ENCODE data around the gene NMUR2. TPM values are rescaled to one million over a fixed set of nuclear protein-coding genes. Genes with fewer than 3 reads are reported as not detected.

The NMUR2 gene
- total and polyA plus RNA-seq, 2 experiments from 2014 or later, result not detected

DNA sequence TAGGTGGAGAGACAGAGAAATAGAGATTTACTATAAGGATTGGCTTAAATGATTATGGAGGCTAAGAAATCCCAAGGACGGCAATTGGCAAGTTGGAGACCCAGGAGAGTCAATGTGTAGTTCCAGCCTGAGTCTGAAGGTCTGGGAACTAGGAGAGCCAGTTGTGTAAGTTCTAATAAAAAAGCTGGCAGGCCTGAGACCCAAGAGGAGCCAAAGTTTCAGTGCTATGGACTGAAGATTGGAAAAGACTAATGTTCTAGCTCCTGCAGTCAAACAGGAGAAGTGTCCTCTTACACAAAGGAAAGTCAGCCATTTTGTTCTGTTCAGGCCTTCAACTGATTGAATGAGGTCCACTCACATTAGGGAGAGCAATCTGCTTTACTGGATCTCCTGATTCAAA, 50.0 kb downstream of the NMUR2 start:
- Mint-ChIP-seq H3K36me3 (ENCODE audit: low read depth) (no peaks in the 10 kb centered on the region), H3K4me1 (no peaks in the 10 kb centered on the region), H3K27ac (no peak overlapping the region), H3K9me3 (no peaks in the 10 kb centered on the region), H3K4me3 (no peak overlapping the region), H3K27me3 (ENCODE audit: insufficient read depth, low read depth, poor library complexity) (no peaks in the 10 kb centered on the region)
- Histone ChIP-seq H3K4me3 (no peak overlapping the region), H3K79me2 (replicated peaks; ENCODE audit: insufficient read depth) (no peaks in the 10 kb centered on the region), H3K9me2 (ENCODE audit: insufficient read depth) (no peaks in the 10 kb centered on the region), H3K27me3 (ENCODE audit: insufficient read depth) (no peaks in the 10 kb centered on the region), H3K4me2 (no peak overlapping the region), H3K27ac (ENCODE audit: low read depth) (no peak overlapping the region), H3K4me1 (ENCODE audit: insufficient read depth) (no peaks in the 10 kb centered on the region), H4K20me1 (replicated peaks; ENCODE audit: insufficient read depth) (no peaks in the 10 kb centered on the region), H2AFZ (peak overlapping the region; percentile 40; the same call in 1 of the 2 replicates), H3F3A (replicated peaks; ENCODE audit: low read depth) (no peaks in the 10 kb centered on the region), H3K36me3 (ENCODE audit: insufficient read depth) (no peaks in the 10 kb centered on the region)
- TF ChIP-seq POLR2AphosphoS5 (IDR thresholded peaks at IDR 0.05; ENCODE audit: low read depth) (no peak), EZH2phosphoT487 (IDR thresholded peaks at IDR 0.05; ENCODE audit: unreplicated experiment) (no peak), EZH2 (IDR thresholded peaks at IDR 0.05; ENCODE audit: low read depth, unreplicated experiment) (no peak), ZNF331 (CRISPR knock-in tag; IDR thresholded peaks at IDR 0.05; ENCODE audit: low read depth) (no peak), JUNB (IDR thresholded peaks at IDR 0.05; ENCODE audit: unreplicated experiment) (no peak), ZNF114 (CRISPR knock-in tag; IDR thresholded peaks at IDR 0.05) (no peak), STAT1 (IDR thresholded peaks at IDR 0.05; ENCODE audit: unreplicated experiment) (no peak), CREB1 (CRISPR knock-in tag; IDR thresholded peaks at IDR 0.05; ENCODE audit: low read depth) (no peak), NANOG (IDR thresholded peaks at IDR 0.05; ENCODE audit: borderline replicate concordance) (no peak)
- TF ChIP-seq, protein P1, sequence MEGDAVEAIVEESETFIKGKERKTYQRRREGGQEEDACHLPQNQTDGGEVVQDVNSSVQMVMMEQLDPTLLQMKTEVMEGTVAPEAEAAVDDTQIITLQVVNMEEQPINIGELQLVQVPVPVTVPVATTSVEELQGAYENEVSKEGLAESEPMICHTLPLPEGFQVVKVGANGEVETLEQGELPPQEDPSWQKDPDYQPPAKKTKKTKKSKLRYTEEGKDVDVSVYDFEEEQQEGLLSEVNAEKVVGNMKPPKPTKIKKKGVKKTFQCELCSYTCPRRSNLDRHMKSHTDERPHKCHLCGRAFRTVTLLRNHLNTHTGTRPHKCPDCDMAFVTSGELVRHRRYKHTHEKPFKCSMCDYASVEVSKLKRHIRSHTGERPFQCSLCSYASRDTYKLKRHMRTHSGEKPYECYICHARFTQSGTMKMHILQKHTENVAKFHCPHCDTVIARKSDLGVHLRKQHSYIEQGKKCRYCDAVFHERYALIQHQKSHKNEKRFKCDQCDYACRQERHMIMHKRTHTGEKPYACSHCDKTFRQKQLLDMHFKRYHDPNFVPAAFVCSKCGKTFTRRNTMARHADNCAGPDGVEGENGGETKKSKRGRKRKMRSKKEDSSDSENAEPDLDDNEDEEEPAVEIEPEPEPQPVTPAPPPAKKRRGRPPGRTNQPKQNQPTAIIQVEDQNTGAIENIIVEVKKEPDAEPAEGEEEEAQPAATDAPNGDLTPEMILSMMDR (conservative IDR thresholded peaks at IDR 0.05; ENCODE audit: low read depth in 2 of 2), result no peak
- TF ChIP-seq, protein P2, sequence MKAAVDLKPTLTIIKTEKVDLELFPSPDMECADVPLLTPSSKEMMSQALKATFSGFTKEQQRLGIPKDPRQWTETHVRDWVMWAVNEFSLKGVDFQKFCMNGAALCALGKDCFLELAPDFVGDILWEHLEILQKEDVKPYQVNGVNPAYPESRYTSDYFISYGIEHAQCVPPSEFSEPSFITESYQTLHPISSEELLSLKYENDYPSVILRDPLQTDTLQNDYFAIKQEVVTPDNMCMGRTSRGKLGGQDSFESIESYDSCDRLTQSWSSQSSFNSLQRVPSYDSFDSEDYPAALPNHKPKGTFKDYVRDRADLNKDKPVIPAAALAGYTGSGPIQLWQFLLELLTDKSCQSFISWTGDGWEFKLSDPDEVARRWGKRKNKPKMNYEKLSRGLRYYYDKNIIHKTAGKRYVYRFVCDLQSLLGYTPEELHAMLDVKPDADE (IDR thresholded peaks at IDR 0.05), result no peak
- TF ChIP-seq, protein P3, sequence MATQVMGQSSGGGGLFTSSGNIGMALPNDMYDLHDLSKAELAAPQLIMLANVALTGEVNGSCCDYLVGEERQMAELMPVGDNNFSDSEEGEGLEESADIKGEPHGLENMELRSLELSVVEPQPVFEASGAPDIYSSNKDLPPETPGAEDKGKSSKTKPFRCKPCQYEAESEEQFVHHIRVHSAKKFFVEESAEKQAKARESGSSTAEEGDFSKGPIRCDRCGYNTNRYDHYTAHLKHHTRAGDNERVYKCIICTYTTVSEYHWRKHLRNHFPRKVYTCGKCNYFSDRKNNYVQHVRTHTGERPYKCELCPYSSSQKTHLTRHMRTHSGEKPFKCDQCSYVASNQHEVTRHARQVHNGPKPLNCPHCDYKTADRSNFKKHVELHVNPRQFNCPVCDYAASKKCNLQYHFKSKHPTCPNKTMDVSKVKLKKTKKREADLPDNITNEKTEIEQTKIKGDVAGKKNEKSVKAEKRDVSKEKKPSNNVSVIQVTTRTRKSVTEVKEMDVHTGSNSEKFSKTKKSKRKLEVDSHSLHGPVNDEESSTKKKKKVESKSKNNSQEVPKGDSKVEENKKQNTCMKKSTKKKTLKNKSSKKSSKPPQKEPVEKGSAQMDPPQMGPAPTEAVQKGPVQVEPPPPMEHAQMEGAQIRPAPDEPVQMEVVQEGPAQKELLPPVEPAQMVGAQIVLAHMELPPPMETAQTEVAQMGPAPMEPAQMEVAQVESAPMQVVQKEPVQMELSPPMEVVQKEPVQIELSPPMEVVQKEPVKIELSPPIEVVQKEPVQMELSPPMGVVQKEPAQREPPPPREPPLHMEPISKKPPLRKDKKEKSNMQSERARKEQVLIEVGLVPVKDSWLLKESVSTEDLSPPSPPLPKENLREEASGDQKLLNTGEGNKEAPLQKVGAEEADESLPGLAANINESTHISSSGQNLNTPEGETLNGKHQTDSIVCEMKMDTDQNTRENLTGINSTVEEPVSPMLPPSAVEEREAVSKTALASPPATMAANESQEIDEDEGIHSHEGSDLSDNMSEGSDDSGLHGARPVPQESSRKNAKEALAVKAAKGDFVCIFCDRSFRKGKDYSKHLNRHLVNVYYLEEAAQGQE (IDR thresholded peaks at IDR 0.05; ENCODE audit: unreplicated experiment), result no peak
- TF ChIP-seq, protein P4, sequence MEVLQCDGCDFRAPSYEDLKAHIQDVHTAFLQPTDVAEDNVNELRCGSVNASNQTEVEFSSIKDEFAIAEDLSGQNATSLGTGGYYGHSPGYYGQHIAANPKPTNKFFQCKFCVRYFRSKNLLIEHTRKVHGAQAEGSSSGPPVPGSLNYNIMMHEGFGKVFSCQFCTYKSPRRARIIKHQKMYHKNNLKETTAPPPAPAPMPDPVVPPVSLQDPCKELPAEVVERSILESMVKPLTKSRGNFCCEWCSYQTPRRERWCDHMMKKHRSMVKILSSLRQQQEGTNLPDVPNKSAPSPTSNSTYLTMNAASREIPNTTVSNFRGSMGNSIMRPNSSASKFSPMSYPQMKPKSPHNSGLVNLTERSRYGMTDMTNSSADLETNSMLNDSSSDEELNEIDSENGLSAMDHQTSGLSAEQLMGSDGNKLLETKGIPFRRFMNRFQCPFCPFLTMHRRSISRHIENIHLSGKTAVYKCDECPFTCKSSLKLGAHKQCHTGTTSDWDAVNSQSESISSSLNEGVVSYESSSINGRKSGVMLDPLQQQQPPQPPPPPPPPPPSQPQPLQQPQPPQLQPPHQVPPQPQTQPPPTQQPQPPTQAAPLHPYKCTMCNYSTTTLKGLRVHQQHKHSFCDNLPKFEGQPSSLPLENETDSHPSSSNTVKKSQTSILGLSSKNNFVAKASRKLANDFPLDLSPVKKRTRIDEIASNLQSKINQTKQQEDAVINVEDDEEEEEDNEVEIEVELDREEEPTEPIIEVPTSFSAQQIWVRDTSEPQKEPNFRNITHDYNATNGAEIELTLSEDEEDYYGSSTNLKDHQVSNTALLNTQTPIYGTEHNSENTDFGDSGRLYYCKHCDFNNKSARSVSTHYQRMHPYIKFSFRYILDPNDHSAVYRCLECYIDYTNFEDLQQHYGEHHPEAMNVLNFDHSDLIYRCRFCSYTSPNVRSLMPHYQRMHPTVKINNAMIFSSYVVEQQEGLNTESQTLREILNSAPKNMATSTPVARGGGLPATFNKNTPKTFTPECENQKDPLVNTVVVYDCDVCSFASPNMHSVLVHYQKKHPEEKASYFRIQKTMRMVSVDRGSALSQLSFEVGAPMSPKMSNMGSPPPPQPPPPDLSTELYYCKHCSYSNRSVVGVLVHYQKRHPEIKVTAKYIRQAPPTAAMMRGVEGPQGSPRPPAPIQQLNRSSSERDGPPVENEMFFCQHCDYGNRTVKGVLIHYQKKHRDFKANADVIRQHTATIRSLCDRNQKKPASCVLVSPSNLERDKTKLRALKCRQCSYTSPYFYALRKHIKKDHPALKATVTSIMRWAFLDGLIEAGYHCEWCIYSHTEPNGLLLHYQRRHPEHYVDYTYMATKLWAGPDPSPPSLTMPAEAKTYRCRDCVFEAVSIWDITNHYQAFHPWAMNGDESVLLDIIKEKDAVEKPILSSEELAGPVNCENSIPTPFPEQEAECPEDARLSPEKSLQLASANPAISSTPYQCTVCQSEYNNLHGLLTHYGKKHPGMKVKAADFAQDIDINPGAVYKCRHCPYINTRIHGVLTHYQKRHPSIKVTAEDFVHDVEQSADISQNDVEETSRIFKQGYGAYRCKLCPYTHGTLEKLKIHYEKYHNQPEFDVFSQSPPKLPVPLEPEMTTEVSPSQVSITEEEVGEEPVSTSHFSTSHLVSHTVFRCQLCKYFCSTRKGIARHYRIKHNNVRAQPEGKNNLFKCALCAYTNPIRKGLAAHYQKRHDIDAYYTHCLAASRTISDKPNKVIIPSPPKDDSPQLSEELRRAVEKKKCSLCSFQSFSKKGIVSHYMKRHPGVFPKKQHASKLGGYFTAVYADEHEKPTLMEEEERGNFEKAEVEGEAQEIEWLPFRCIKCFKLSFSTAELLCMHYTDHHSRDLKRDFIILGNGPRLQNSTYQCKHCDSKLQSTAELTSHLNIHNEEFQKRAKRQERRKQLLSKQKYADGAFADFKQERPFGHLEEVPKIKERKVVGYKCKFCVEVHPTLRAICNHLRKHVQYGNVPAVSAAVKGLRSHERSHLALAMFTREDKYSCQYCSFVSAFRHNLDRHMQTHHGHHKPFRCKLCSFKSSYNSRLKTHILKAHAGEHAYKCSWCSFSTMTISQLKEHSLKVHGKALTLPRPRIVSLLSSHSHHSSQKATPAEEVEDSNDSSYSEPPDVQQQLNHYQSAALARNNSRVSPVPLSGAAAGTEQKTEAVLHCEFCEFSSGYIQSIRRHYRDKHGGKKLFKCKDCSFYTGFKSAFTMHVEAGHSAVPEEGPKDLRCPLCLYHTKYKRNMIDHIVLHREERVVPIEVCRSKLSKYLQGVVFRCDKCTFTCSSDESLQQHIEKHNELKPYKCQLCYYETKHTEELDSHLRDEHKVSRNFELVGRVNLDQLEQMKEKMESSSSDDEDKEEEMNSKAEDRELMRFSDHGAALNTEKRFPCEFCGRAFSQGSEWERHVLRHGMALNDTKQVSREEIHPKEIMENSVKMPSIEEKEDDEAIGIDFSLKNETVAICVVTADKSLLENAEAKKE (CRISPR knock-in tag; IDR thresholded peaks at IDR 0.05), result no peak
- ATAC-seq (no peak), DNase-seq (ENCODE audit: low spot score) (peak; percentile 3)

All from GM23338 (cell line).